ENCODE results near the gene FAM200B. TPM values are rescaled to one million over a fixed set of nuclear protein-coding genes. Genes with fewer than 3 reads are reported as not detected.
A peak's percentile ranks its signal among the peaks of the same experiment; 100 is the strongest.

Gene FAM200B
- total RNA-seq, 1 donor from 2014 or later, result 35.3 TPM

- Histone ChIP-seq H3K27me3 (ENCODE audit: low read depth) (no peaks in the 10 kb centered on the region), H3K9me3 (no peaks in the 10 kb centered on the region), H3K36me3 (peaks cover 21% of the 10 kb centered on the region), H3K4me1 (peaks cover 25% of the 10 kb centered on the region), H3K4me3 (peak overlapping the region; percentile 69), H3K27ac (peak overlapping the region; percentile 93)
- intact Hi-C loops (cut with DNase I), result no loop called here
- no peak for TF ChIP-seq CTCF (IDR thresholded peaks at IDR 0.05)
- no peak for DNase-seq
- no peak for ATAC-seq
Observed at GRCh38 chr4:15683143-15683495, 1.5 kb downstream of the FAM200B start.

DNA sequence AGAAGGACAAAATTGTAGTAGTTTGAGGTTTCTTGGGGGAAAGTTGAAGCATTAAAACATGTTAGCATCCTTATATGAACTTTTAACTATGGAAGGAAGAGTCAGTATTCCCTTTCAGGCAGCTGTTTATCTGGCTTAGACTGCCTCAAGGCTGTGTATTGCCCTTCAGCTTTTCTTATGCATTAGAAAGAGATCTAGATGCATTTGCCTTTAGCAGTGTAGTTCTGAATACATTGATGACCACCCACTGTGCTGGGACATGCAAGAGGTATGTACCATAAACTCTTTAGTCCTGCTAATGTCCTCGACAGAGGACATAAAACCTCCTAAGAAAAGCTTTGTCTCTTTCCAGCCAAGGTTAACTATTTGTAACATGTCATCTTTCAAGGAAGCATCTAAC is 2.9 kb downstream of the FAM200B start:
- ATAC-seq (no peak), DNase-seq (no peak)
- no peak for TF ChIP-seq CTCF (IDR thresholded peaks at IDR 0.05)
- no peaks in the 10 kb centered on the region for H3K27me3 ChIP-seq (ENCODE audit: low read depth)
- intact Hi-C loops (cut with DNase I), result no loop called here
- no peak overlapping the region for H3K4me3 ChIP-seq
- peaks cover 24% of the 10 kb centered on the region for H3K36me3 ChIP-seq
- H3K4me1 ChIP-seq, result peaks cover 33% of the 10 kb centered on the region
- no peaks in the 10 kb centered on the region for H3K9me3 ChIP-seq
- H3K27ac ChIP-seq, result no peak overlapping the region

DNA sequence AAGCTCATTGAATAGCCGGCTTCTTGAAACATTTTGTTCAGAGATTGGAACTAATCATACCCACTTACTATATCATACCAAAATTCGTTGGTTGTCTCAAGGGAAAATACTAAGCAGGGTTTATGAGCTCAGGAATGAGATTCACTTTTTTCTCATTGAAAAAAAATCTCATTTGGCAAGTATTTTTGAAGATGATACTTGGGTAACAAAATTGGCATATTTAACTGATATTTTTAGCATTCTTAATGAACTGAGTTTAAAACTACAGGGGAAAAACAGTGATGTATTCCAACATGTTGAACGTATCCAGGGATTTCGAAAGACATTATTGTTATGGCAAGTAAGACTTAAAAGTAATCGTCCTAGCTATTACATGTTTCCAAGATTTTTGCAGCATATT is 6.4 kb downstream of the FAM200B start:
- ATAC-seq (no peak), DNase-seq (no peak)
- H3K4me1 ChIP-seq, result peaks cover 35% of the 10 kb centered on the region
- H3K27me3 ChIP-seq (ENCODE audit: low read depth), result no peaks in the 10 kb centered on the region
- no peaks in the 10 kb centered on the region for H3K9me3 ChIP-seq
- H3K27ac ChIP-seq, result no peak overlapping the region
- no peak overlapping the region for H3K4me3 ChIP-seq
- intact Hi-C loops (cut with DNase I), result no loop called here
- peaks cover 24% of the 10 kb centered on the region for H3K36me3 ChIP-seq
- no peak for TF ChIP-seq CTCF (IDR thresholded peaks at IDR 0.05)

GRCh38 chr4:15689540-15689939 is 7.9 kb downstream of the FAM200B start:
- peaks cover 22% of the 10 kb centered on the region for H3K4me1 ChIP-seq
- no peak for DNase-seq
- peaks cover 24% of the 10 kb centered on the region for H3K36me3 ChIP-seq
- intact Hi-C loops (cut with DNase I), result no loop called here
- H3K27ac ChIP-seq, result no peak overlapping the region
- peak; percentile 56 to 57 for ATAC-seq
- no peaks in the 10 kb centered on the region for H3K27me3 ChIP-seq (ENCODE audit: low read depth)
- H3K9me3 ChIP-seq, result no peaks in the 10 kb centered on the region
- H3K4me3 ChIP-seq, result no peak overlapping the region
- TF ChIP-seq CTCF (IDR thresholded peaks at IDR 0.05), result no peak

GRCh38 chr4:15690020-15690809 is 8.6 kb downstream of the FAM200B start:
- no peak overlapping the region for H3K4me3 ChIP-seq
- intact Hi-C loops (cut with DNase I), result no loop called here
- DNase-seq, result no peak
- H3K27ac ChIP-seq, result no peak overlapping the region
- no peak for TF ChIP-seq CTCF (IDR thresholded peaks at IDR 0.05)
- ATAC-seq, result peak; percentile 67
- H3K36me3 ChIP-seq, result peaks cover 24% of the 10 kb centered on the region
- peaks cover 22% of the 10 kb centered on the region for H3K4me1 ChIP-seq
- no peaks in the 10 kb centered on the region for H3K27me3 ChIP-seq (ENCODE audit: low read depth)
- H3K9me3 ChIP-seq, result no peaks in the 10 kb centered on the region
